Caco-2 (cell line): ENCODE results near the gene C20orf173. TPM values are rescaled to one million over a fixed set of nuclear protein-coding genes. Genes with fewer than 3 reads are reported as not detected.
A peak's percentile ranks its signal among the peaks of the same experiment; 100 is the strongest.

Experiments used
- BruUV-seq: library from RNA; stranded (reverse); fragments of 400-500 nt; replicated peaks from 2 replicates; lab custom pipeline; 2021; lab: Mats Ljungman, UMichigan
- CTCF ChIA-PET: fragments of 300-600 bp; sonication (Branson Sonifier 250); formaldehyde crosslinking; loops from one replicate; lab custom pipeline; 2022; ENCODE audit warnings: antibody characterized with exemption; lab: Charles Lee
- POLR2A ChIA-PET: fragments of 300-600 bp; sonication (Branson Sonifier 250); formaldehyde crosslinking; loops from one replicate; lab custom pipeline; 2022; ENCODE audit warnings: antibody characterized with exemption; lab: Charles Lee
- DNase-seq, 2 experiments: peaks; one replicate each; pipeline versions ENCODE4 v3.0.0 to v3.0.0-alpha.2; 2020 to 2022
- H3K27me3 ChIP-seq: replicated peaks from 2 replicates; pipeline ENCODE4 v1.6.0; 2011; ENCODE audit warnings: low read length; ENCODE audit not compliant: control insufficient read depth, insufficient read depth
- H3K36me3 ChIP-seq: 2 replicates; pipeline ENCODE4 v1.5.1; 2011; ENCODE audit warnings: low read length; ENCODE audit not compliant: control insufficient read depth, insufficient read depth
- H3K4me1 ChIP-seq: fragments of 250-450 bp; sonication (Bioruptor Pico); 2 replicates; pipeline ENCODE4 v1.5.1; 2020; ENCODE audit warnings: mild to moderate bottlenecking
- H3K4me3 ChIP-seq: 2 replicates; pipeline ENCODE4 v1.5.1; 2011; ENCODE audit warnings: low read depth, mild to moderate bottlenecking, control low read depth, low read length
- H3K9me3 ChIP-seq: fragments of 250-450 bp; sonication (Bioruptor Pico); 2 replicates; pipeline ENCODE4 v1.5.1; 2020; ENCODE audit warnings: mild to moderate bottlenecking, moderate library complexity
- H3K27ac Mint-ChIP-seq: one replicate; pipeline ENCODE4 v1.8.0; 2022; ENCODE audit warnings: mixed read lengths; ENCODE audit not compliant: unreplicated experiment
- H3K27me3 Mint-ChIP-seq: one replicate; pipeline ENCODE4 v1.8.0; 2022; ENCODE audit warnings: mixed read lengths; ENCODE audit not compliant: insufficient read depth, unreplicated experiment
- H3K36me3 Mint-ChIP-seq: one replicate; pipeline ENCODE4 v1.8.0; 2022; ENCODE audit warnings: mild to moderate bottlenecking, mixed read lengths; ENCODE audit not compliant: insufficient read depth, unreplicated experiment
- H3K4me1 Mint-ChIP-seq: one replicate; pipeline ENCODE4 v1.8.0; 2022; ENCODE audit warnings: low read depth, mixed read lengths; ENCODE audit not compliant: unreplicated experiment
- H3K4me3 Mint-ChIP-seq: one replicate; pipeline ENCODE4 v1.8.0; 2022; ENCODE audit warnings: mild to moderate bottlenecking, moderate library complexity, mixed read lengths; ENCODE audit not compliant: unreplicated experiment
- H3K9me3 Mint-ChIP-seq: one replicate; pipeline ENCODE4 v1.8.0; 2022; ENCODE audit warnings: mixed read lengths; ENCODE audit not compliant: unreplicated experiment
- CTCF ChIP-seq, 2 experiments: fragments of 200-600 bp in 1 of 2; IDR thresholded peaks; 1 replicate in 1 of 2; 2 replicates in 1 of 2; pipeline versions ENCODE4 v1.5.1 to v1.8.0; 2011 to 2022; ENCODE audit warnings: antibody characterized with exemption in 1 of 2, control low read depth in 1 of 2, inconsistent platforms in 1 of 2, low read depth in 1 of 2, low read length in 1 of 2, mild to moderate bottlenecking in 1 of 2, moderate library complexity in 1 of 2; ENCODE audit not compliant: insufficient read depth in 1 of 2, severe bottlenecking in 1 of 2, unreplicated experiment in 1 of 2
- intact Hi-C: fragments of 100-400 bp; cut with micrococcal nuclease; formaldehyde crosslinking; loops from one replicate; pipeline ENCODE4 v1.10.0; 2022; ENCODE audit not compliant: unreplicated experiment
- total RNA-seq: library from RNA; stranded (reverse); gene quantifications from 2 replicates; pipeline ENCODE4 v1.2.3, GENCODE V29; 2022

C20orf173 gene
- total RNA-seq, 1 experiment from 2014 or later, result not detected

- POLR2A ChIA-PET, result no interaction called here
- no peaks in the 10 kb centered on the region for H3K9me3 ChIP-seq
- Mint-ChIP-seq H3K4me1 (peaks cover 4% of the 10 kb centered on the region), H3K27me3 (no peaks in the 10 kb centered on the region), H3K27ac (no peak overlapping the region), H3K36me3 (peaks cover 27% of the 10 kb centered on the region), H3K4me3 (no peak overlapping the region), H3K9me3 (no peaks in the 10 kb centered on the region)
- CTCF ChIA-PET, result interaction anchor here (0.7 kb wide), 1 partner anchor 60 kb away, joined by 4 read pairs; no protein-coding TSS in a partner anchor
- H3K4me1 ChIP-seq, result no peaks in the 10 kb centered on the region
- intact Hi-C loops, result no loop called here
- no TSS peak for BruUV-seq
- no peak overlapping the region for H3K4me3 ChIP-seq
- peaks cover 6% of the 10 kb centered on the region; the same call in 1 of the 2 replicates for H3K36me3 ChIP-seq
- DNase-seq, result peak in 1 of 2 experiments; percentile 40
- TF ChIP-seq CTCF (IDR thresholded peaks at IDR 0.05; ENCODE audit: insufficient read depth in 1 of 2, low read depth in 1 of 2, low read length in 1 of 2, severe bottlenecking in 1 of 2, unreplicated experiment in 1 of 2), result no peak
- no peaks in the 10 kb centered on the region for H3K27me3 ChIP-seq
Observed at GRCh38 chr20:35559042-35559693, 29.7 kb upstream of the C20orf173 start.

GRCh38 chr20:35558451-35558850 is 29.0 kb upstream of the C20orf173 start:
- intact Hi-C loops, result no loop called here
- Mint-ChIP-seq H3K27ac (no peak overlapping the region), H3K4me1 (peaks cover 4% of the 10 kb centered on the region), H3K9me3 (no peaks in the 10 kb centered on the region), H3K27me3 (no peaks in the 10 kb centered on the region), H3K4me3 (no peak overlapping the region), H3K36me3 (peaks cover 27% of the 10 kb centered on the region)
- BruUV-seq, result no TSS peak
- DNase-seq, result peak in 1 of 2 experiments; percentile 32
- Histone ChIP-seq H3K36me3 (peaks cover 9% of the 10 kb centered on the region), H3K4me3 (no peak overlapping the region), H3K27me3 (no peaks in the 10 kb centered on the region), H3K9me3 (no peaks in the 10 kb centered on the region), H3K4me1 (no peaks in the 10 kb centered on the region)
- ChIA-PET CTCF (interaction anchor here (0.7 kb wide), 1 partner anchor 61 kb away, joined by 4 read pairs; no protein-coding TSS in a partner anchor), POLR2A (no interaction called here)
- no peak for TF ChIP-seq CTCF (IDR thresholded peaks at IDR 0.05; ENCODE audit: insufficient read depth in 1 of 2, low read depth in 1 of 2, low read length in 1 of 2, severe bottlenecking in 1 of 2, unreplicated experiment in 1 of 2)

- H3K27me3 Mint-ChIP-seq, result no peaks in the 10 kb centered on the region
- TF ChIP-seq CTCF (IDR thresholded peaks at IDR 0.05; ENCODE audit: insufficient read depth in 1 of 2, low read depth in 1 of 2, low read length in 1 of 2, severe bottlenecking in 1 of 2, unreplicated experiment in 1 of 2), result no peak
- BruUV-seq, result TSS peak; percentile 38
- ChIA-PET CTCF (interaction anchor here (0.6 kb wide), 1 partner anchor 59 kb away, joined by 3 read pairs; the partner anchor contains the start of gene SPAG4), POLR2A (no interaction called here)
- H3K27ac Mint-ChIP-seq, result no peak overlapping the region
- H3K9me3 Mint-ChIP-seq, result no peaks in the 10 kb centered on the region
- Histone ChIP-seq H3K4me3 (no peak overlapping the region), H3K4me1 (no peaks in the 10 kb centered on the region), H3K36me3 (peaks cover 10% of the 10 kb centered on the region), H3K27me3 (no peaks in the 10 kb centered on the region), H3K9me3 (no peaks in the 10 kb centered on the region)
- intact Hi-C loops, result no loop called here
- H3K36me3 Mint-ChIP-seq, result peaks cover 26% of the 10 kb centered on the region
- peak in 1 of 2 experiments; percentile 44 for DNase-seq
- peaks cover 4% of the 10 kb centered on the region for H3K4me1 Mint-ChIP-seq
- no peak overlapping the region for H3K4me3 Mint-ChIP-seq
Observed at GRCh38 chr20:35556871-35557270, 27.4 kb upstream of the C20orf173 start.
